HG03432 (cell line): ENCODE results near the gene FOCAD.

Source experiments
- ATAC-seq: cut with Tn5 transposase; IDR thresholded peaks from one replicate; pipeline ENCODE4 v1.9.1; 2021; ENCODE audit warnings: mild to moderate bottlenecking, moderate library complexity; ENCODE audit not compliant: unreplicated experiment

The FOCAD gene

DNA sequence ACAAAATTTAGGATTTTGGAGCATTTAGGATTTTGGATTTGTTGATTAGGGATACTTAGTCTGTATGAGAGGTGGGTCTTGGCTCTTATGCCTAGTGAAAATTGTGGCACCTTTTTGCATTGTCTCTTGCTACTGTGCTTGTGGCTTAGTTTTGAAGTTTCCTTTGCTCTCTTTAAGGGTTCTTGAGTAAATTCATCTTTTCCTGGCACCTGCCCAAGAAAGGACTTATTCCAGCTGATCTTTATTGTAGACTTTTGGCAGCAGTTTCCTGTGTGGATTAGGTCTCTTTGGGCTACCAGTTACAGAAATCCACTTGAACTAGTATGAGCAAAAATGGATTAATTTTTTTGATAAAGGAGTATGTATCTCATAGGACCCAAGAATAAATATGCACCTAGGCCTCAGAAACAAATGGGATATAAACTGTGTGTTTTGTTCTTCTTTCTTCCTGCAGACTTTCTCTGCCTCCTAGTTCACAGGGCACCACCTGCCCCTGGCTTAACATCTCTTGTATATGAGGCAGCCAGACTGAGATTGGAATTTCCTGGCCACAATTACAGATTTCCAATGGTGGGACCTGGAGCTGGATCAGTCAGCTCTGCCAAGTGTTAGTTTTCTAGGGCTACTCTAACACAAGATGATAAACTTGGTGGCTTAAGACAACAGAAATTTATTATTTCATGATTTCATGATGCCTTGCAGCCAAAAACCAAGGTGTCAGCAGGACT lies 44.6 kb downstream of the FOCAD start:
- no peak for ATAC-seq

DNA sequence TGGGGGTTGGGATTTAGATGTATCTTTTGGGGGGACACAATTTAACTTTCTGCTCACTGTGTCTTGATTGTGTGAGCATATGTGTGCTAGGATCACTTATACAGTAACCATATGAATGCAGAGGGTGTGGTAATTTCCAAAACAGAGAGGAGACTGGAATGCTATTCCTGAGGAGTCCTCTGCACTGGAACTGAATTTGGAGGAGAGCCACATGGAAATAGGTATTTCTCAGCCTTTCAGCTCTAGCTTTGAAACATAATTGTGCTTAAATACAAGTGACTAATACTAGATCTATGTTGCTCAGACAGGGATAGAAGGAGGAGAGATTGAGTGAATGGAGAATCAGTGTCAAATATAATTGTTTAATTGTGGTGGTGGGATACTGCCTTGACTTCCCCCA lies 45.5 kb downstream of the FOCAD start:
- no peak for ATAC-seq

DNA sequence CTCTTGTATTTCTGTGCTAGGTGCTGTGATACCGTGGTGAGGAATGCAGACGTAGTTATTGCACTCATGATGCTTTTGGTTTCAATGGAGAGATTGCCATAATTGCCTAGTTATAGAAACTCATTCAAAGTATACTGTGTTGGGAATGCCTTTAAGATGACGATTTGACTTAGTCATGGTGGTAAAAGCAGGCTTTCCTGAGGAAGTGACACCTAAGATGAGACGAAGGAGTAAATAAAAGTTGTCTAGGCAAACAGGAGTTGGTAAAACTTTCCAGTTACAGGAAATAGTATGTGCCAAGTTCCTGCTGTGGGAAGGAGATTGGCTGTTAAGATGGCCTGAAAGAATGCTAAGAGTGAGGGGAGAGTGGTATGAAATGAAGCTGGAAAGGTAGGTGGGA lies 48.1 kb downstream of the FOCAD start:
- no peak for ATAC-seq

DNA sequence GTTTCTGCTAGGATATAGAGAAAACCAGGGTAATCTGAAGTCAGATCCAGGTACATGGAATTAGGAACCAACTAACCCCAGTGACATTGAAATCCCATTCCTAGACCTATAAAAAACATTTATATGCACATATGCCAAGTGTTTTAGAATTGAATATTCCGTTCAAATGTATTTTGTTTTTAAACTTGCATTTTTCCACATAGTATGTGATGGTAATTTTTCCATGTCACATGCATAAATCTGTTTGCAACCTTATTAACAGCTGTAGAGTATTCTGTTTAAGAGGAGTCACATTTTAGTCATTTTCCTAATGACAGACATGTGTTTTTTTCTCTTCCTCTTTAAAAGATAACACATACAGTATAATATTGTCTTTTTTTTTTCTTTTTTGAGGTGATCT lies 50.2 kb downstream of the FOCAD start:
- ATAC-seq = no peak

DNA sequence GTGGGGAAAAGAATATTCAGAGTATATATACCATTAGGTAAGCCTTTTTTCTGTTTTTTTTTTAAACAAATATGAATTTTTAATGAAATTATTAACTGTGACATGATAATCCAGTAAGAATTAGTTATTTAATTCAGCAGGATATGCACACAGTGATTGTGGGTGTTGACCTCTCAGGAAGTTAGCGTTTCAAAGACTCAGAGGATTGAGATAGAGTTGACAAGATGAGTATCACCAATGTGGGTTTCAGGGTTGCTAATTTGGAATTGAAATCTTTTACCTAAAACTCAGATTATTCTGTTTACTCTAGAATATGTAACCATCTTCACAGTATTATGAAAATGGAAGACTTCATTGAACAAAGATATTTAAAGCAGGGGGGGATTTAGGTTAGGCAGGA lies 56.2 kb downstream of the FOCAD start:
- no peak for ATAC-seq

DNA sequence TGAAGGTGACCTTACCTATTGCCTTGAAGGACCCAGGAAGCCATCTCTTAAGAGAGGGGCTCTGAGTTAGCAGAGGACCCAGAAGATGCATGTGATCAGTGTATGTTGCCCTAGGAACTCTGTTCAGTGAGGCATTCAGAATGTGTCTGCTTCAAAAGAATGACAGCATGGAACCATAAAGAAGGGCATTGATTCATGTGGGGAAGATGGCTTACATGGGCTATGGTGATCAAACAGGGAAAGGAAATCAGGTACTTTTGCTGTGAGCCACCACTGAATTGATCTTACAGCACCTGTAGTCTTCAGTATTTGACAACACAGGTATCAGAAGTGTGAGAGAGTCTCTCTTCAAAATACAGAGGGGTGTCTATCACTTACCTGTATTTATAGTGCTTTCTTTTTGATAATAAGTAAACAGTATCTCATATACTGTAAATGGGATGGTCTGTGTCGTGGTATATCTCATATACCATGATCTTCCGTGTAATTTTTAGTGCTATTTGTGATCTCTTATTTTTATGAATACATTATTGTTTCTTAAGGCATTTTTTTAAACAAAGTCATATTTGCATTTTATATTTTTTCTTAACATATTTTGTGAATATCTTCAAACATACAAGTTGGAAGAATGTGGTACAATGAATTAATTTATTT lies 57.0 kb downstream of the FOCAD start:
- no peak for ATAC-seq

DNA sequence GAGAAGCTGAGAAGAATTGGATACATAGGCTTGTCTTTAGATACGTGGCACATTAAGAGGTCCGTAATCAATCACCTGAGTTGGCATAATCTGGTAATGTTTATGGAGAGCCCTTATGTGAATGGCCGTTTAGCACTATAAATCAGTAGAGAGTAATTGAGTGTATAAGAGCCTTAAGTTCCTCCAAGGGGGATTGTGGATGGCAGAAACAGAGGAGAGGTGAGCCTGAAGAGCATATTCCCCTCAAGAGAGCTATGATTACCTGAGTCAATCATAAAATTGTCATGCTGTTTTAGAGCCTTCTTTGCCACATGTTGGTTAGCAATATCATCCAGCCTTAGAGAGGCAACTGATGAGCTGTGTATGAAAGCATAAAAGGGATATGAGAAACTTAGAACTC lies 58.8 kb downstream of the FOCAD start:
- no peak for ATAC-seq

DNA sequence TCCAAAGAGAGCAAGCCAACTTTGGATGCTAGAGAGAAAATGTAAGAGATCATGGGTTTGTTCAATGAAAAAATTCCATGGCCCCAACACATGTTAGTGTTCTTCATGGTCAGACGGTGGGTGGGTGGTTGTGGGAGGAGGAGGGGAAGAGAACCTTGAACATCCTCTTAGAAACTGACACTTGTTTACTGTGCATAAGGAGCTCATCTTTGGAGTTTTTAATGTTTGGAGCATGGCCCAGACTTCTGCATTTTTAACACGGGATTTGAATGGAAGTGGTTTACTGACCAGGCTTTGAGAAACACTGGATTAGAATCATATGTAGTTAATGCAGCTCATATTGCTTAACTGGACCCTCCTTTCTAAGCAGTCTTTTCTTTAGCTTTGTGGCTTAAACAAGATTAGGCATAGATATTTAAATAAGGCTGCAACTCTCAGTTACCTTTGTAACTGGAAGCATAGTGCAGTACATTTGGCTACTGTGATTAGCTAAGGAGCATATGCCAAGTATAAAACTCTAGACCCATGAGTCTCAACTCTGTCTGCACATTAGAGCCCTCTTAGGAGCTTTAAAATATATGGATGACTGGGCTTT lies 60.1 kb downstream of the FOCAD start:
- no peak for ATAC-seq

DNA sequence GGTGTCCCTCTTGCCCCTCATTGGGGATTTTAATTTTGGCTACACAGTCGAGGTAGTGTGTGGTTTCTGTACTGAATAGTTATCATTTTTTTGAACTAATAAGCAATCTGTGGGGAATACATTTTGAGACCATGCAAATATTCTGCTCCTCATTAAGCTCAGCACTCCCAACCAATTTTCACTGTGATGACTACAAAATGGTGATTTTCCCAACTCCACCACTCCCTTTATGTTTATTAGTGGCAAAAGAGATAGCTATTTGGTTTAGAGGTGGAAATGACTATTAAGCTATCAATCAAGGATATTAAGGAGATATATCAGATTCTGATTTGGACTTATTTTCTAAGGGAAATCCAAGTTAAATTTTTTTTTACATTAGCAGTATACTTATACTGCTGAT lies 62.9 kb downstream of the FOCAD start:
- ATAC-seq = no peak

DNA sequence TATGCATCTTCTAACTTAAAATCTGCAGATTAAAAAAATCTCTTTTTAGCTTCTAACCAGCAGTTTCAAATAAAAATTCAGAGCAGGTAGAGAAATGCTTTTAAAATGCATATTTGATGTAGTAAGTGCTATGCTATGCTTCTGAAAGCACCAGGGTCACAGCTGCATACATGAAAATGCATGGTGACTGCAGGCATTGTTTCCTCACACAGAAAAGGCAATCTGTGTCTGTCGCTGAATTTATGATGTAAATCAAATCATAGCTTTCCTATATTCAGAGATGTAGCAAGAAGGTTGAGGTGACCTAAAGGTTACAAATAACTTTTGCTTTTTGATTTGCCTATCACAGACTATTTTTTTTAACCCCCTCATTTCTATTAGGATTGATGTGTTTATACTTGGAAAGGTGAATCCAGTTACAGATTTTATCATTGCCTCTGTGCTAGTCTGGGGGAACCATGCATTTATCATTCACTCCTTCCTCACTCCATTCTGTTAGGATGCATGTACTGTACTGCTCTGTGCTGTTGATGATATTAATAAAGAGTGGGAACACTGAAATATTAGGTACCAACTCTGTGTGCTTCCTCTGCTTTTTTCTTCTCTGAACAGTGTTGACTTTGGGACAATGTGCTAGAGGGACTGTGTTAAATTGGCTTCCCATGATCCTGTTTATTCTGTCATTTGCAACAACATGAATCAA lies 65.6 kb downstream of the FOCAD start:
- no peak for ATAC-seq

DNA sequence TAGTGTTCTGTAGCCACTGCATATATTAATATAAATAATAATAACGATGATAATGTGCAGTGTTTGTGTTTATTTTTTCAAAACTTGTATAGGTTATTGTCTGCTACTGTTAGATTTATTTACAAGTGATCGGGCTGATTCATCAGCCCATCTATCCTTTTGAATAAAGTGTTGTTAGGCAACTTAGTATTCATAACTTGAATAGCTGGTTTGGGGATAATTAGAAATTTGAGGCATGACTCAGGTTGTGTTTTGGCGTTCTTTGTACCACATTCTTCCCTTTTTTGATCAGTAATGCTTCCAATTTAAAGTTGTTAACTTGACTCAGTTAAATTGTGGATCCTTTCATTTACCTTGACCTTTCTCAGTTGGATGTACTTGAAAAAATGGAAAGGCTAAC lies 69.7 kb downstream of the FOCAD start:
- no peak for ATAC-seq

DNA sequence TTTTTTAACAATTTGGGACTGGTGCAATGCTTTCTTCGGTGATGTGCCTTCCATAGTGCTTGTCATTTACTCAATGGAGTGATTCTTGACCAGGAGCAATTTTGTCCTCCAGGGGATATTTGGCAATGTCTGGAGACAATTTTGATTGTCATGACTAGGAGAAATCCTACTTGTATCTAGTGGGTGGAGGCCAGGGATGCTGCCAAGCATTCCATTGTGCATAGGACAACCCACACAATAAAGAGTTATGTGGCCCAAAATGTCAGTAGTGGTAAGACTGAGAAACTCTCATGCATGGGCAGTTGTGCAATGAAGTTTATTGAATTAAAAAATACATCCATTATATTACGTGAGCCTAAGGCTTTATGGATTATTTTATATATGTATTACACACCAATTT lies 70.5 kb downstream of the FOCAD start:
- no peak for ATAC-seq

DNA sequence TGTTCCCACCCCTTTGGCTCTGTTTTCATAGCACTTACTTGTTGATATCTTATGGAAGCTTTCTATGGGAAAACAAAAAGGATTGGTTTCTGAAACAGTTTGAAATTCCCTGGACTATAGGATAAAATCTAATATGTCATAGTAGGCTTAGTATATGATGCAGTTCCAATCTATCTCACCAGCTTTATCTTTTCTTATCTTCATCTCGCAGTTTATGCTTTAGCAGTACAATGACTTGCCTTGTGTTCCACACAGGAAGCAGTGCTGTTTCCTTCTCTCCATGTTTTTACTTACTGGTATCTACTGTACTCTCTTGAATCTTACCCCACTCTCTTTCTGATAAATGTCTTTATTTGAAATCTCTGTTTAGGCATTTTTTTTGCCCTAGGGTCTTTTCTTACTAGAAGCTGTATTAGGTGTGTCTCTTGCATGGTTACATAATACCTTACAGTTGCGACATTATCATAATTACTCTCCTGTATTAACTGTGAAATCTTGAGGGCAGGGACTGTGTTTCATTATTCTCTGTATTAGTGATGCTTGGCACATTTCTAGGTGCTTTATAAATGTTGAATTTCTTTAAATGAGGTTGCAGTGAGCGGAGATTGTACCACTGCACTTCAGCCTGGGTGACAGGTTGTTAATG lies 76.3 kb downstream of the FOCAD start:
- no peak for ATAC-seq

DNA sequence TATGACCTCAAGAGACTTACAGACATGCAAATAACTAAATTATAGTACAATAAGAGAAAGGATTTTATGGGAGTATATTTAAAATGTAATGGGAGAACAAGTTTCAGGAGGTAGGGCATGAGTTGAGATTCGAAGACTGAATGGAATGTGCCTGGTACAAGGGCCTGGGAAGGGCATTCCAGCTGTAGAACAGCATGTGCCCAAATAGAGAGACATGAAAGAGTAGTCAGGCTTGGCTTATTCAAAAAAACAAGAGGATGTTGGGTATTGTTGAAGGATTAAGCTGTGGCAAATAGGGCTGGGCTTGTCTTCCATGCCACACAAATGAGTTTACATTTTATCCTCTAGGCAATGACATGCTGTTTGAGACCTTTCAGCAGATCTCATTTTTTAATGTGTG lies 86.9 kb downstream of the FOCAD start:
- ATAC-seq = no peak

DNA sequence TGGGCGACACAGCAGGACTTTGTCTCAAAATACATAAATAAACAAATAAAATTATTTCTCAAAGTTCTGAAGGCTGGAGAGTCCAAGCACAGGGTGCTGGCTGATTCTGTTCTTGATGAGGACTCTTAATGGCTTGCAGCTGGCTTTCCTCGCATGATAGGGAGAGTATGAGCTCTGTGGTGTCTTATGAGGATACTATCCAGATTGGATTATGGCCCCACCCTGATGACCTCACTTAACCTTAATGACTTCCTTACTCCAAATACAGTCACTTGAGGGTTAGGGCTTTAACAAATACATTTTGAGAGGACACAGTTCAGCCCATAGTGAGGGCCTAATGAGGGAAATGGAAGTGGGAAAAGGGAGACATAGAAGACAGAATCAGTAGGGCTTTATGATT lies 87.7 kb downstream of the FOCAD start:
- no peak for ATAC-seq

DNA sequence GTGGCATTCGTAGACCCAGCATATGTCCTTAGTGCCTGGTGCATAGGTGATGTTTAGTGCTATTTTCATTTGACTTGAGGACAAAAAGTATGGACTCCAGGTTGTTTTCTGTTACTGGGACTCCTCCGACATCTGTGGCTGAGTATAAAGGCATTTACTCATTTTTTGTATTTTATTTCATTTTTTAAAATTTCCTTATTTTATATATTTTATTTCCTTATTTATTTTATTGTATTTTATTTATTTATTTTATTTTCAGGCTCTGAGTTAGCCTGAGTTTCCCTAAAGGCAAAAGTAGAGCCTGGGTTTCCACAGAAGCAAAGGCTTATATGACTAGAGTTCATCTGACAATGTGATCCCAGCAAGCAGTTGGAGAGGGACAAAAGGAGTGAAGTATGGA lies 91.6 kb downstream of the FOCAD start:
- ATAC-seq = no peak

DNA sequence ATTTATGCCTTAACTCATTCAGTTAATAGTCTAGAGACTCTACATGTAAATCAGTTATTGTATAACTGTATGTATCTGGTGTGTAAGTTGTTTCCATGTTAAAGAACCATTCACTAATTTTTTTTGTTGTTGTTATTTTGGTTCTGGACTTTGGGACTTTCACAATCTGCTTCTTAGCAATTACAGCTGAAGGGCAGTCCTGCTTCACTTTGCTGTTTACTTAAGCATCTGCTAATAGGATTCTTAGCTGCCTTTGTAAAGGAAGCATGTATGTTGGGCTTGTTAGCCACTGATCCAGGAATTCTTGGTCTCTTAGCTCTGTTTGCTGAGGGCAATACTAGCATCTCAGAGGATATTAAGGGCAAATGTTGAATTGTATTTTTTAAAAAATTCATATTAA lies 97.0 kb downstream of the FOCAD start:
- ATAC-seq = no peak

DNA sequence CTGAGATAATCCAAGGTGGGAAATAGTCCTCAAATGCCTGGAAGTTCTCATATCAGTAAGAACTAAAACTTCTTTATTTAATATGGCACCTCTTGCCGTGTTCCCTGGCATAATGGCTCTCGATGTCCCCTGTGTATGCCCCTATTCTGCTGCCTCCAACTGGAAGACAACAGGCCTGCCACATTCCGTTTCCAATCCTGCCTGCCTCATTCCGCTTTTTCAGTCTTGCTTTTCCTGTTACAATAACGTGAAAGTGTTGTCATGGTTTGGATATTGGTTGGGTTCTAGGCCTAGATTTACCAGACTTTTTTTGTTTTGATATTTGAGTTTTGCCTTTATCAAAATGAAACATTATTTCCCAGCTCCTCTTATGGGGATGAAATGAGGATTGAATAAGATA lies 98.2 kb downstream of the FOCAD start:
- no peak for ATAC-seq

DNA sequence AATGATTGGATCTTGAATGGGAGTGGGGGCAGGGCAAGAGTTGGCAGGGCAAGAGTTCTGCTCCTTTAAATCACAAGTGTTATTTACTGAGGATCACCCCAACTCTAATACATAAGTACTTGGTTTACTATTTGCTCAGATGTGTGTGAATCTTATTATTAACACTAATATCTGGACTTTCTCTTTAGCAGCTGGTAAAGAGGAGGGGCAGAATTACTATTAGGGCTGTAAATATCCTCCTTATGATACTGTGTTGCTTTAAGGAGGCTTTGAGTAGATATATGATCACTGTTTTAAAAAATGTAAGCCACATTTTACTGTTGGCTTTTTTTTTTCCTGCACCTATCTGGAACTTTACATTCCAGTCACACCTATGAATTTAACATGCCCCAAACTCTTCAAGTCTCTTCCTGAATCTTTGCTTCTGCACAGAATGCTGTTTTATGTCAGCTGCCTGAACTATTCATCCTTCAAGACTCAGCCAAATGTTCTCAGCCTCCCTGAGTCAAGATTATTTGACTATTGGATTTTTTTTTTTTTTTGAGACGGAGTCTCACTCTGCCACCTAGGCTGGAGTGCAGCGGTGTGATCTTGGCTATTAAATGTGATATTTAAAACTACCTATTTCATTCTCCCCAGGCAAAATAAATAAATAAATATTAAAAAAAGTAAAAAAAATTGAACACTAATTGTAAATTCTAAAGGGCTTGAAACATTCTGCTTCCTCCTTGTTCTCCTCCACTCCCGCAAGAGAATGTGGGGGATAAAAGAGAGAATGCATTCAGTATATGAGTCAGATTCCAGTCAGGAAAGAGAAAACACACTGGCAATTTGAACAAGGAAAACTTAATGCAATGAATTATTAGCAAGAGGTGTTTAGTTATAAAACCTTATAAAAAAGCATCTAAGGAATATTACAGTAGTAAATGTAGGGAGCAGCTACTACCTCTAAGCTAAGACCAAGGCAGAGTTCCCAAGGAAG lies 99.3 kb downstream of the FOCAD start:
- no peak for ATAC-seq

DNA sequence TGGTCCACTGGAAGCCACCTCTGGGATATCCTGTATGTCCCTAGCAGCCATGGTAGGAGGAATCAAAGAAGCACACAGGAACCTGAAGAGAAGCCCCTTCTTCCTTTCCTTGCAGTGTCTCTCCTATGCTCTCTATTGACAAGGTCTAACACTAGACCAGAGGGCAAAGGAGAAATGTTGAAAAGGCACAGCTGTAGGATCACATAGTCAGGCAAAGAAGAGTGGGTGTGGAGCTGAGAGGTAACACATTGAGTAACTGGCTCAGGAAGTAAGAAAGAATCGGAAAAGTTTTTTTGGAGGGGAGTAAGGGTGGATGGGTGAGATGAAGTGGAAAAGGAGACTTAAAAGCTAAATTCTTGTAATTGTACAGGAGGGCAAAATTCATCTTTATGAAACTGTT lies 100.1 kb downstream of the FOCAD start:
- no peak for ATAC-seq
